GM21515 (cell line): Measurements from ENCODE around the gene PDE10A.

Experiments
- ATAC-seq: cut with Tn5 transposase; IDR thresholded peaks from one replicate; pipeline ENCODE4 v1.9.1; 2021; ENCODE audit not compliant: unreplicated experiment

Gene PDE10A

DNA sequence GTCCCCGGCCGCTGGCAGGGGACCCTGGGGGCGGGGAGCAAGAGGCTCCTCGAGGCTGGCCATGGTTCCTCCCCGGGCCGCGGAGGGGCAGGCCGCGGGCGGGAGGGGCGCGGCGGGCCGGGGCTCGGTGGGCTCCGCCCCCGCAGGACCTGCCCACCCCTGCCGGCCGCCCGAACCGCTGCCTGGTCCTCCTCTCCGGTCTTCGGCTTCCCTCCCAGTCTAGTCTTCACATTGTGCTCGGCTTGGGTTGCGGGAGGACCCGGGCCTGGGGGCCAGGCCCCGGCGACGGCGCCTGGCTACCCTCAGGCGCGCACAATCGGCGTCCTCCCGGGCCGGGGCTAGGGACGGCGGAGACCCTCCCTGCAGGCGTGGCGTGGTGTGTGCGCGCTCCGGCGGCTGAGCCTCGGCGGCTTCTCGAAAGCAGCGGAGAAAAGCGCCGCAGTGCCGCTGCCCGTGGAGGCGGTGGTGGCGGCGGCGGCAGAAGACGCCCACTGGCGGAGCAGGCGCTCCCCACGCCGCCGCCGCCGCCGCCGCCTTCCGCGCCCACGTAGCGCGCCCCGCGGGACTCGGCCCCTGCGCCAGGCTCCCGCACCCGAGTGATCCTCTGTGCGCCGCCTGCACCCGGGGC, at the start of gene PDE10A:
Gene PDE10A, minus strand, starts transcription at position 493 of the 628 bp plus-strand sequence. Its CDS starts 430 bp downstream, at position 63.
- ATAC-seq = no peak

DNA sequence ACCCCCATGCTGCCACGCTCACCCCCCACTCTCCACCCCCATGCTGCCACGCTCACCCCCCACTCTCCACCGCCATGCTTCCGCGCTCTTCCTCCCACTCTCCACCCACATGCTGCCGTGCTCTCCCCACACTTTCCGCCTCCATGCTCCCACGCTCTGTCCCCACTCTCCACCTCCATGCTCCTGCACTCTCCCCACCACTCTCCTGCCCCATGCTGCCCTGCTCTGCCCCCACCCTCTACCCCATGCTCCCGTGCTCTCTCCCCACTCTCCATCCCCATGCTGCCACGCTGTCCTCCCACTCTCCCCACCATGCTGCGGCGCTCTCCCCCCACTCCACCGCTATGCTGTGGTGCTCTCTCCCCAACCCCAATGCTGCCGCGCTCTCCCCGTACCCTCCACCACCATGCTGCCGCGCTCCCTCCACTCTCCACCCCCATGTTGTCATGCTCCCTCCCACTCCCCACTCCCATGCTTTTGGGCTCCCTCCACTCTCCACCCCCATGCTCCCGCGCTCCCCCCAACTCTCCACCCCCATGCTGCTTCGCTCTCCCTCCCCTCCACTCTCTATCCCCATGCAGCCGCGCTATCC, 46.0 kb upstream of the PDE10A start:
- no peak for ATAC-seq

DNA sequence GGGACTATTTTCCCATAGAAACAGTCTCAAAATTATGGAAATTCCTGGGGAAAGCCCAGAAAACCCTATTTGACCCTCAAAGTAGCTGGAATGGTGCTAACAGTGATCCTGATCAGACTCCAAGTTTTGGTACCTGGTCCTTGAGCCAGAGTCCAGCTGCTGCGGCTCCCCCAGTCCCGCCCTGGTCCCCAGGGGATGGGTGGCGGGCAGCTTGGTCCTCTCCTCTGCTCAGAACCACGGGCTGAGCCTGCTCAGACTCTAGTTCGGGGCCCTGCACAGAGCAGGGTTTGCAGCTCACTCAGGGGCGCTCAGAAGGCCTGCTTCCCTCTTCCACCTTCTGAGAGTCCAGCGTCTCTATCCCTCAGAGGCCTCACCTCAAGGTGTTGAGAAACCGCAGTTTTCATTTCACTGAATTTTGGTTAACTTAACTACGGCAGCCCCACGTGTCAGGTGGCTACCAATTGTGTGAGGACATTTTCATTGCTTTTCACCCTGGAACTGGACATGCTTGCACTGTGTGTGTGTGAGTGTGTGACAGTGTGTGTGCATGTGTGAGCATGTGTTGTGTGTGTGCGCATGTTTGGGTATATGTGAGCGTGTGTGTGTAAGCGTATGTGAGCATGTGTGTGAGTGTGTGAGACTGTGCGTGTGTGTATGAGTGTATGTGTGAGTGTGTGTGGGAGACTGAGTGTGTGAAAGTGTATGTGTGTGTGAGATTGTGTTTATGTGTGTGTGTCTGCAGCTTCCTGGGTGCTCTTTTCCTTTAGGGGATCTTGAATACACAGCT, 44.2 kb upstream of the PDE10A start:
- no peak for ATAC-seq

DNA sequence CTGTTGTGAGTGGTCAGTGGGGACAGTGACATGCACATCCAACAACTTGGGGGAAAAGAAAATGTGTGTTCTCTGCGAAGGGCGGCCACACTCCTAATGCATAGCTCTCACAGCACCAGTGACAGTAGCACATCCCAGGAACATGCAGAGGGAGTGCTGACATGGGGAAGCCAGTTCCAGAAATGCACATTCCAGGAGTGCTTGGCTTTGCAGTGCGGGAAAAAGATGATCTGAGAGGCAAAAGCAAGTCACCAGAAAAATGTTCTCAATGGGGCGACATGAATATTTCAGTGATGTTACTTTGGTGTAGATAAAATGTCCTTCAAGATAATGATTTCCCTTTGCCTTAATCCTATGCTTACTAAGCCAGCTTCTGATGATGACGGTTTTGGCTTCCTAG, 42.9 kb upstream of the PDE10A start:
- ATAC-seq = no peak

DNA sequence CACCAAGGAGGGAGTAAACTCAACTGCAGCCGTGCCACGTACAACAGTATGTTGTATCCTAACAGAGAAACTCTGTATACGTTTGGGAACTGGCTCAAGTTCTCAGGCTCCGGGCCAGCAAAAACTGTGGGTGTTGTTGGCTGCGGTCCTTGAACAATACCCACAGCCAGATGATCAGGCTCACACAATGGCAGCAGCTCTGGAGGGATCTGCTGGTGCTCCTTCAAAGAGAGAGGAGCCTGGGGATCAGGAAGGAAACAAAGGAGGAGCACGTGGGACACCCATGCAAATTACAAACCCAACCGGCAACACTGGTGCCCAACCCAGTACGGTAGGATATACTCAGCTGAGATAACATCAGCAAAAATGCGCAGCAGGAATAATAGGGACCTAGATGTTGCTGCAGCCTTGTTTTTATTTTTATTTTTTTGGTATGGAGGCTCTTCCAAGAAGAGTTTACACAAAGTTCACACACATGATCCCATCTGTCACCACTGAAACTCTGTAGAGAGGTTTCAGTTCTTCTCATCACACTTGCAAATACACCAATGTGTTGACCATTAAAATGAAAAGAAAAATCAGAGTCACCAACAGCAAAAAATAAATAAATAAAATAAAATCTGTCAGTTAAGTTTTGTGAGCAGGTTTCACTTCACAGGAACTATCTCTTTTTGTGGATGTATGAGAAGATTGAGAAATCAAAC, 41.2 kb upstream of the PDE10A start:
- no peak for ATAC-seq

DNA sequence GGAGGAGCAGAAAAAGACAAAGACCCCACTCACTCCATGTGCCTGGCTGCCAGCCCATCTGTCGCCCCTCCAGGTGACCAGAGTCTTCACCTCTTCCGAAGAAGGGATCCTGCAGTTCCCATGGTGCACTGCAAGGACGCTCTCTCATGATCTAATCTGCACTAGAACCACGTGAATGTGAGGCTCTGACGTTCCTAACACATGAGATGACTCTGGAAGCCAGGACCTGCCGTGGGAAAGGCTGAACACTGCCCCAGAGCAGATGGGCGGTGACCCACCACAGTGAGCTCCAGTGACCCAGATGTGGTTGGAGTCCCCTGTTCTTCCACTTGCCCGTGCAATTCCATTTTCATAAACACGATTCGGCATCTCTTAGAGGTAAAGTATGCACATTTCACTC, 39.6 kb upstream of the PDE10A start:
- ATAC-seq = no peak

DNA sequence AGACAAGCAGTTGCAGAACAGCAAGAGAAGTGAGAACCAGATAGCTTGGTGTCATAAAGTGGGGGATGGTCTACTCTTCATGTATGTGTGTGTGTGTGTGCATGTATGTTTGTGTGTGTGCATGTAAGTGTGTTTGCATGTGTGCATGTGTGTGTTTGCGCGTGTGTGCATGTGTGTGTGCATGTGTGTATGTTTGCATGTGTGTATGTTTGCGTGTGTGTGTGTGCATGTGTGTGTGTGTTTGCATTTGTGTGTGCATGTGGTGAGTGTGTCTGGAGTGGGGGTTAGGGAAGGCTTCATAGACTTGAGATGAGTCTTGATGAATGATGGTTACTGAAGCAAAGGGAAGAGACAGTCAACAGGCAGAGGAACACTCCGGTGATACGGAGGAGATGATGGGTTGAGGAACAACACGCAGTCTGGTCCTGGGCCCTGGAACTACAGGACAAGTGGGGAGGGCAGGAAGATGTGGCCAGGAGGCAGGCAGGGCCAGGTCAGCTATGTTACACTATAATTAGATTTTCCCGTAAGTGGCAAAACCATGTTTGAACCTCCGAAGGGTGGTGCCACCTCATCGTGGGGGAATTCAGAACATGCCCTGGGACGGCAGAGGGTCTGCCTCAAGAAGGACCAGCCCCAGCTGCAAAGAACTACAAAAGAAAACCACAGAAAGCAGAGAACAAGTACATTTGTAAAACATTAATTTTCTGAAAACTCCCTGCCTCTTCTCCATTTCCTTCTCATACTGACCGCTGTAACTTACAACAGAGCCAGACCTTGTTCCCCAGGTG, 38.7 kb upstream of the PDE10A start:
- no peak for ATAC-seq

DNA sequence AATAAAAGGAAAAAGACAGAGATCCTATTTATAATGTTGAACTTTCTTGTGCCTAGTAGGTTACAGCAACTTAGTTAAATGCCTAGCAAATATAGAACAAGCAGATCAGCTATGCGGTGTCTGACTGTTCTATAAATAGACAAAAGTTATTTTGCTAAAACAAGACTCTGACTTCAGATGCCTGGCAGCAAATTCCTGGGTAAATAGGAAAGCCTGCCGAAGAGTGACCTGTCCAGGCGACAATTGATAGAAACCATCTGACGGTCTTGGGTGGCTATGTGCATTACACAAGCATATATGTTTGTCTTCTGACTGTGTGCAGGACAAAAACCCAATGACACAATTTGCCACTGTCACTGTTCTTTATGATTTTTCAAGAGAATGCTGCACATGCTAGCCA, 38.0 kb upstream of the PDE10A start:
- no peak for ATAC-seq

DNA sequence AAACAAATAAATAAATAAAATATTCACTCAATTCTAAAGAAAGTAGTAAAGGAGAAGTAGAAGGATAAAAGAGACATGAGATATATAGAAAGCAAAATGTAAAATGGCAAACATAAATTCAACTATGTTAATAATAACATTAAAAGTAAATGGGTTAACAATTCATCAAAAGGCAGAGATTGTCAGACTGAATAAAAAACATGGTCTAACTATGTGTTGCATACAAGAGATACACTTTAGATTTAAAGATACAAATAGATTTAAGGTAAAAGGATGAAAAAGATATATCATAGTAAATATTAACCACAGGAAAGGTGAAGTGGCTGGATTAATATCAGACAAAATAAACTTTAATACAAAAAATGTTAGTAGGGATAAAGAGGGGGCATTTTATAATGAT, 35.8 kb upstream of the PDE10A start:
- ATAC-seq = no peak

DNA sequence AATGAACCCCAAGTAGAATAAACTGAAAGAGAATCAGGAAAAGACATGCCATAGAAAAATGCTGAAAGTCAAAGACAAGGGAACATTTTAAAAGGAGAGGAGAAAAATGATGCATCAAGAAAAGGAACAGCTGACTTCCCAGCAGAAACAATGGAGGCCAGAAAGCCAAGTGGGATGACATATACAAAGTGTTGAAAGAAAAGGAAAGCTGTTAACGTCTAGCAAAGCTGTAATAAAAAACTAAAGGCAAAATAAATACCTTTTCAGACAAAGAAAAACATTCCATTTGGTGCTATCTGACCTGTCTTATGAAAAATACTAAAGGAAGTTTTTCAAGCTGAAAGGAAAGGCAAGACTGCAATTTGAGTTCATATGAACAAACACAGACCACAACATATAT, 34.1 kb upstream of the PDE10A start:
- ATAC-seq = no peak

DNA sequence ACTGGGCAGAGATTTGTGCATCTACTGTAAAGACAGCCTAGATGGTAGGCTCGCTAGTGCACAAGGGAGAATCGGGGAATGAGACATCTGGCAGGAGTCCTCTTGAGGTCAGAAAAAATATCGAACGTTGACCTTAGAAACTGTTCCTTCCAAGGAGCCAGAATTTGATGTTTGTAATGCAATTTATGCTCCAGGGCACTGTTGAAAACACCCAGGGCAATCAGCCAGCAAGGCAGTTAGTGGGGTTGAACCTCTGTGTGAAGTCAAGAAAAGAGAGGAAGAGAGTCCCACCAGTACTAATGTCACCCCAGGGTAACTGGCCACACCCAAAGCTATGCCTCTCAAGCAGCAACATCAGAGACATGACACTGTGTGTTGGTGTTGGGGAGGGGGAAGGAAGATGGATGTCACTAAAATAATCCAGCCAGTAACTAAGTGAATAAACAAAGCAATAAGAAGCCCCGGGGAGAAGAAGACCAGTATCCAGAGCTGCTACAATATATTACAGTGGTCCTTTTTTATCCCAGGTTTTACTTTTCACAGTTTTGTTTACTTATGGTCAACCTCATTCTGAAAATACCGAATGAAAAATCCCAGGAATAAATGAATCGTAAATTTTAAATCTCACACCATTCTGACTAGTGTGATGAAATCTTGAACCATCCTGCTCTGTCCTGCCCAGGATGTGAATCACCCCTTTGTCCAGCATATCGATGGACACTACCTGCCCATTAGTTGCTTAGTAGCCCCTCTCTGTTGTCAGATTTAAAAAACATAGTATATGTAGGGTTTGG, 32.9 kb upstream of the PDE10A start:
- no peak for ATAC-seq

DNA sequence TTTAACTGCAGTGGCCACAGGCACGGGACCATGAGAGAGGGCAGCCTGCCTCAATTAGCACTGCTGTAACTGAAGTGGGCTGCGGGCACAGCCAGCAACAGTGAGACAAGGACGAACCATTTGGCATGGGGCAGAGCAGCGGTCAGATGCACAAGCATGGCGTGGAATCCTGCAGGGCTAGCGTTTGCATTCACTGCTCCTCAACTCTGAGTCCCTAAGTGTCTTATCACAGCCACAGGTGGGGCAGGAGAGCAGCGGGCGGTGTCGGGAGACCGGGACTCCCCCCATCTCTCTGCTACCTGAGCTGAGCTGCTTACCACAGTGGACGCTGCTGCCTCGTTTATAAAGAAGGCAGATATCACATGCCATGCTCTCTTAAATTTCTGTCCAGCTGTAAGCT, 31.3 kb upstream of the PDE10A start:
- ATAC-seq = no peak

DNA sequence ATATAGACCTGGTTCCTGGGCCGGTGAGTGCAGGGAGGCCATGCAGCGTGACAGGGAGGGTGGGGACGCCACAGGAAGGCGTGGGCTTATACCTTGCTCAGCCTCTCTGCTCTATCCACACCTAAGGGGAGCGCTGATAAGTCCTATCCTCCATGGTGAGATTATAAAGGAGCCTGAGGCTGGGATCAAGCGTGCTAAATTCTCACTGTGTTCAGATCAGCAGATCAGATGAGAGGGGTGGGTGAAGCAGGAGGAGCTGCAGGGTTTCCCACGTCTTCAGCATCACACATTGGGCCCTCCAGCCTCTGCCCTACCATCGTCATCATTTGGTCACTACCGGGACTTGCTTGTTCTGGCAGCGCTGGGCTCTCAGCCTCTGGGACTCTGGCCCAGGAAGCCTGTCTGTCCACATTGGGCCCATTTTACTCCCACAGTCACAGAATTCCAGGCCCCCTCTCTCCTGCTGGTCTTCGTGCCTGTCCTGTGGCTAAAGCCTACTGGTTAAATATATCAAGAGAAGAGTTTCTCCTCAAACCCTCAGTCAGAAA, 29.1 kb upstream of the PDE10A start:
- ATAC-seq = no peak

DNA sequence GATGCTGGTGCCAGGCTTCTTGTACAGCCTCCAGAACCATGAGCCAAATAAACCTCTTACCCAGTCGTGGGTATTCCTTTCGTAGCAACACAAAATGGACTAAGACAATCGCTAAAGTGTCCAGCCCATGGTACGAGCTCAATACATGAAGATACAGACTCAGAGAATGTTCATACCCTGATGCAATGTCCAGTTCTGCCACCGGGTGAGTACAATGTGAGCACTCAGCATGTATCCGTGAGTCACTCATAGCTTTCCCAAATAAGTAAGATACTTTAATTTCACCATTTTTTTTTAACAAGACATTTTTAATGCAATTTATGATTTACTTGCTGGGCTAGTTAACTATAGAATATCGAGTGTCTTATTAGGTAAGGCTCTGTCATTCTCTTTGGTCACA, 26.7 kb upstream of the PDE10A start:
- ATAC-seq = no peak

DNA sequence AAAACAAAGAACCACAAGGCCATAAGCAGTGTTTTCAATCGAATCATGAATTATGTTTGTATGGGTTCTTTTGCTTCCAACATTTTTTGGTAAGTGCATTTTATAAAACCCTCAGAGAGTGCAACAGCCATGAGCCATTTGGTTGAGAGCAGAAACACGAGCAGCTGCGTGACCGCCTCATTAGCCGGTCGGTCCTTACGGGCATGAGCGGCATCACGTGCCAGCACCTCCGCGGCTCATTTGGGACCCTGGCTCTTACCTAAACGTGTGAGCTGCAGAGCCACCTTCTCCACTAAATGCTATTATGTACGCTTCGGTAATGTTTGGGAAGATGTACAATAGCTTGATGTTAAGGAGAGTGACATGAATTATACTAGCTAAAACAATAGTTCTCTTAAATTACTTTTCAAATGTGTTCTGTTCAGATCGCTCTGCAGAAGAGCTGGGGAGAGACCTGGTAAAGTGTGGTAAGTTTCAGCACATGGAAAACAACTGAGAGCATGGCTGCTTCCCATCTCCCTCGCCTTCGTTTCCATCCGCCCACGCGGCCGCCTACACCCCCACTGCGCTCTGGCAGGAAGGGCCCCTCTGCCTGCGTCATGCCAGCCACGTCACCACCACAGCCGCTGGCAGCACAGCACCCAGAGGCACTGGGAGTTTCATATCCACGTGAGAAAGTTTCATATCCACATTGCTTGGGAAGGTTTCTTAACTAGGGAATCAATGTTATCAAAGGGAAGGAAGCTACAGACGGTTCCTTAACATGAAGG, 23.7 kb upstream of the PDE10A start:
- ATAC-seq = no peak

DNA sequence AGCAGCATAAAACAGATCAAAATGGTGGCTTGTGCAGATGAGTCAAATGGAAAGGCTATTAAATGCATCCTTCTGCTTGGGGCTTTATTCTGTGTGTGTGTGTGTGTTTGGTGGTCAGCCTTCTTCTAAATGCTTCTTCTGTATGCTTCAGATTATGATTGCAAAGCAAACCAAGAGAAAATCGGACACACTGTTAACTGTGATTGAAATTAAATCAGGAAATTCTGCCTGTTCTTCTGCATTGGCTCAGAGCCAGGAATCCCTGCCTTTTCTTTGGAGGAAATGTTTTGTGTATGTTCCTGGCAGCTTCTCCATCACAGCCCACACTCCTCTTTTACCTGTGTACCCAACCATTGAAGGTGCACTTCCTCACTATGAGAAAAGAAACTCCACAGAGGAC, 22.3 kb upstream of the PDE10A start:
- ATAC-seq = no peak

DNA sequence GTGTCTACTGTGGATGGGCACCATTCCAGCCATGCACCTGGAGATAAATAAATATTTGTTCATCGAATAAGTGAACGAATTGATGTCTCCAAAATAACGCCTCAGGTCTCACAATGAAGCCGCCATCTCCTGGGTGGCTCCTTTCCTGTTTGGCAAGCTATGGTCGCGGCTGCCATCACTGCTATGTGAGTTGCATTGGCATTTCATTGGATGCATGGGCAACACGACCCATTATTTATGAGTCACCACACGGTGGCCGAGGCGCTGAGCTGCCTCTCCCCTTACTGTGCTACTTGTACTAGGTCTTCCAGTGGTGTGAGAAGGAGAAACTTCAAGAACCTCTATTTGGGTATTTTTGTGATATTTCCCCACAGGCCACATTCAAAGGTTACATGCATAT, 21.3 kb upstream of the PDE10A start:
- no peak for ATAC-seq

DNA sequence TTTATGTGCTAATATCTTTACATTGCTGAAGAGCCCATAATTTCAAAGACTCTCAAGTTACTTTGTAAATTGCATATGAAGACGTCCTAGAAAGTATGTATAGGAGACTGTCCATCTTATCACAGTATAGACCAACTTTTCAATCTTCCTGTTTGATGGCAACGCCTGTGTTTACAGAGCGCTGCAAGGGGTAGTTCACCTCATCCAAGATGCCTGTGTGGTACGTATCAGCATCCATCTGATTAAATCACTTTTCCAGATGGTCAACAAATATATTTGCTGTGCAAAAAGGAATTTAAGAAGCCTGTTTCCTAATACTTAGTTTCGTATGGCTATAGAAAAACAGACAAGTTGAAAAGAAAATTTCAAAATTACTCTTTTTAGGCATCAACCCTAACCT, 17.9 kb upstream of the PDE10A start:
- ATAC-seq = no peak

DNA sequence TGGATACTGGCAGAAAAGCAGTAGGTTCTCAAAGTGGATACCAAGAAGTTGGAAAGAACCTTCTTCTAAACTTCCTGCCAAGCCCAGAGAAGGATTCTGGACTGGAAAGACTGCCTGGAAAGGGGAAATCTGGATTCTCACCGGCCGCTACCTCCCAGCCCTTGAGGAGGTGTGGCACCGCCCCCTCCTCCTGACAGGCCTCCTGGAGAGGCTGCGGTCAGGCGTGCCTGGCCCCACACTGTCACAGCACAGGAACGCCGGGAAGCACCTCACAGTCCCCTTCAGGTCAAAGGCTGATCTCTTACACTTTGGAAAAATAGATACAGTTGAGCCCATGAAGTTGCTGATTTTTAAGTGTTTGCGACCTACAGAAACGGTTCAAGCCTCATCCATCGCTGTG, 16.3 kb upstream of the PDE10A start:
- ATAC-seq = no peak
